ENCODE measurements around the gene SEMA6B.

SEMA6B gene

DNA sequence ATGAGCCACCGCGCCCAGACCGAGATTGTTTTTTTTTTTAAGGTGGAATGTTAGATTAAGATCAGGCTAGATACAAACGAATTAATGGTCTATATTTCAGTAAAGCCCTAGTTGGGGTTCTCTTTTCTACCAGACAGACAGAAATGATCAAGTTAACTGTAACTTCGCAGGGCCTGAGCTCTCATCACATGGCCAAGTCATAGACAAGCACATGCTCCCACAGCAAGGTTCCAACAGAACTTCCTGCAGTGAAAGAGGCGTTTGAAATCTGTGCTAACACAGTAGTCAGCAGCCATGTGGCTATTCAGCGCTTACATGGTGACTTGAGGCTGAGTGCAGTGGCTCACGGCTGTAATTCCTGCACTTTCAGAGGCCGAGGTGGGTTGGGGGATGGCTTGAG is 34.7 kb upstream of the SEMA6B start:
- TF ChIP-seq ZFX (IDR thresholded peaks at IDR 0.05), result no peak
- TF ChIP-seq, protein P1, sequence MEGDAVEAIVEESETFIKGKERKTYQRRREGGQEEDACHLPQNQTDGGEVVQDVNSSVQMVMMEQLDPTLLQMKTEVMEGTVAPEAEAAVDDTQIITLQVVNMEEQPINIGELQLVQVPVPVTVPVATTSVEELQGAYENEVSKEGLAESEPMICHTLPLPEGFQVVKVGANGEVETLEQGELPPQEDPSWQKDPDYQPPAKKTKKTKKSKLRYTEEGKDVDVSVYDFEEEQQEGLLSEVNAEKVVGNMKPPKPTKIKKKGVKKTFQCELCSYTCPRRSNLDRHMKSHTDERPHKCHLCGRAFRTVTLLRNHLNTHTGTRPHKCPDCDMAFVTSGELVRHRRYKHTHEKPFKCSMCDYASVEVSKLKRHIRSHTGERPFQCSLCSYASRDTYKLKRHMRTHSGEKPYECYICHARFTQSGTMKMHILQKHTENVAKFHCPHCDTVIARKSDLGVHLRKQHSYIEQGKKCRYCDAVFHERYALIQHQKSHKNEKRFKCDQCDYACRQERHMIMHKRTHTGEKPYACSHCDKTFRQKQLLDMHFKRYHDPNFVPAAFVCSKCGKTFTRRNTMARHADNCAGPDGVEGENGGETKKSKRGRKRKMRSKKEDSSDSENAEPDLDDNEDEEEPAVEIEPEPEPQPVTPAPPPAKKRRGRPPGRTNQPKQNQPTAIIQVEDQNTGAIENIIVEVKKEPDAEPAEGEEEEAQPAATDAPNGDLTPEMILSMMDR (conservative IDR thresholded peaks at IDR 0.05), result no peak
- no peak overlapping the region for H3K27ac ChIP-seq

DNA sequence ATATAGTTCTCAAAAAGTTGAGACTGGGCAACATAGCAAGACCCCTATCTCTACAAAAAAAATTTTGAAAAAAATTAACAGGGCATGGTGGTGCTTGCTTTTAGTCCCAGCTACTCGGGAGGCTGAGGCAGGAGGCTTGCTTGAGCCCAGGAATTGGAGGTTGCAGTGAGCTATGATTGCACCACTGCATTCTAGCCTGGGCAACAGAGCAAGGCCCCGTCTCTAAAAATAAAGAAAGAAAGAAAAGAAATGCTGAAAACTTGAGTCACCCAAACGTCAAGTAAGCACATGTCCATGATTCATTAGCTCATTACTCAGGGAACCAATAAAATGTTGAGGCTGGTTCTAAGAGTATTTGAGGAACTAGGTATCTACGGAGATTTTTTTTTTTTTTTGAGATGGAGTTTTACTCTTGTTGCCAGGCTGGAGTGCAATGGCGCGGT is 33.9 kb upstream of the SEMA6B start:
- no peak overlapping the region for H3K27ac ChIP-seq
- TF ChIP-seq, protein P1 (conservative IDR thresholded peaks at IDR 0.05), result no peak
- TF ChIP-seq ZFX (IDR thresholded peaks at IDR 0.05), result no peak

DNA sequence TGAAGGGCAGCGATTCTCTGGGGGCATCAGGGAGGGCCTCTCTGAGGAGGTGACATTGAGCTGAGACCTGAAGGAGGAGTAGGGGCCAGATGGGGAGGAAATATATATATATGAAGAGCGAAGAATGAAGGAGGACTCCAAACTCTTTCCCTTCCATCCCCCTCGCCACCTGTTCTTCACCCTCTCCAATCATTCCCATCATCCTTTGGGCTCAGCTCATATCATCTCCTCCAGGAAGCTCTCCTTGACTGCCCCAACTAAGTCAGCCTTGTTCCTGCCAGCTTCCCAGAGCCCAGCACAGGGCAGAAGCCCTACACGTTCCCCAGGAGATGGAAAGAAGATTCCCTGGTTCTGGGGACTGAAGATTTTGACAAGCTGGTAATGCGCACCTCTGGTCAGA is 33.0 kb upstream of the SEMA6B start:
- no peak for TF ChIP-seq ZFX (IDR thresholded peaks at IDR 0.05)
- TF ChIP-seq, protein P1 (conservative IDR thresholded peaks at IDR 0.05), result no peak
- no peak overlapping the region for H3K27ac ChIP-seq

DNA sequence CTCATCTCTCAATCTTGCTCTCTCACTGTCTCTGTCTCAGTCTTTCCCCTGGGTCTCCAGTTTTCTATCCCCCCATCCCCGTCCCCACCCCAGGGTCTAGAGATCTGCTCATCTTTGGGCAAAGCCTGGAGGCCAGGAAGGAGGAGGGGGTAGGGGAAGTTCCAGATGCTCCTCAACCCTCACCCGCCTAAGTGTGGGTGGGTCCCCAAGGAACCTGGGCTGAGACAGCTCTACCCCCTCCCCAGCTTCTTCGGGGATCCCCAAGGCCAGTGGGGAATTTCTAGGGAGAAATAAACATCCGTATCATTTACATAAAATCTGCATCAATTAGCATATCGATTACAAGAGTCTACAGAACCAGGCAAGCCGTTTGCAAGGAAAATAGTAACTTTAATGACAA is 31.8 kb upstream of the SEMA6B start:
- TF ChIP-seq, protein P1 (conservative IDR thresholded peaks at IDR 0.05), result no peak
- TF ChIP-seq ZFX (IDR thresholded peaks at IDR 0.05), result no peak

DNA sequence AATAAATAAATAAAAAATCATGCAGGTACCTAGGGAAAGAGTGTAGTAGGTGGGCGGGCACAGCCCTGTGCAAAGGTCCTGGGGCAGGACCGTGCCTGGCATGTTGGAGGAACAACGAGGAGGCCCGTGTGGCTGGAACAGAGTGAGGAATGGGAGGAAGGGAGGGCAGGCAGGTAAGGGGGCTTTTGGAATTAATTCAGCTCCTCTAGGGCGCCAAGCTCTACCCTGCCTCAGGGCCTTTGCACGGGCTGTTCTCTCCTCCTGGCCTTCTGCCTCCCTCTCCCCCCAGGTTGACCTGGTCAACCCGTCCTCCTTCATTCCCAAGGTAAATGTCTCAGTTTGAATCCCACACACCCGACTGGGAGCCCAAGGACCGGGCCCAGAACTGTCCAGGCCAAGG is 31.1 kb upstream of the SEMA6B start:
- TF ChIP-seq ZFX (IDR thresholded peaks at IDR 0.05), result no peak
- TF ChIP-seq, protein P1 (conservative IDR thresholded peaks at IDR 0.05), result no peak
- H3K27ac ChIP-seq, result no peak overlapping the region

More for the DNA sequence above, 31.8 kb upstream of the SEMA6B start:
- no peak overlapping the region for H3K27ac ChIP-seq

DNA sequence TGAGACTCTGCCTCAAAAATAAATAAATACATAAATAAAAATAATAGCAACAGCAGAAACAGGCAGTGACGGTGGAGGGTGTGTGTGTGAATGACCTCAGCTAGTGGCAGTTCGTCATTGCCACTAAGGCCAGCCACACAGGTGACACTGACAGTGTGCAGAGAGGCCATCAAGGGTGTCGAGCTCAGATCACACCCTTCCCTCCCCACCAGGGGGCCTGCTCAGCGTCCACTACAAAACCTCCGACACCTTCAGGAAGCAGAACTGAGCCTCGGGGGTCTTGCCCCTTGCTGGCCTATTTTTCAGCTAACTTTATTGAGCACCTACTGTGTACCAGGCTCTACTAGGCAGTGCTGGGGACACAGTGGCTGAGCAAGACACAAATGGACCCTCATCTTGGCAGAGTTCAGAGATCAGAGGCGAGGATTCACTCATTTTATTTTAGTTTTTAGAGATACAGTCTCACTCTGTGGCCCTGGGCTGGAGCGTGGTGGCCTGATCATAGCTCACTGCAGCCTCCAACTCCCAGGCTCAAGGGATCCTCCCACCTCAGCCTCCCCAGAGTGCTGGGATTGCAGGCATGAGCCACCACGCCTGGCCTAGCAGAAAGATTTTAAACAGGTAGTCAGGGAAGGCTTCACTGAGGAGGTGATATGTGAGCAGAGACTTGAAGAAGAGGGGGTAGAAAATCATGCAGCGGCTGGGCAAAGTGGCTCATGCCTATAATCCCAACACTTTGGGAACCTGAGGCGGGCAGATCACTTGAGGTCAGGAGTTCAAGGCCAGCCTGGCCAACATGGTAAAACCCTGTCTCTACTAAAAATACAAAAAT is 30.3 kb upstream of the SEMA6B start:
- H3K27ac ChIP-seq, result no peak overlapping the region
- no peak for TF ChIP-seq ZFX (IDR thresholded peaks at IDR 0.05)

DNA sequence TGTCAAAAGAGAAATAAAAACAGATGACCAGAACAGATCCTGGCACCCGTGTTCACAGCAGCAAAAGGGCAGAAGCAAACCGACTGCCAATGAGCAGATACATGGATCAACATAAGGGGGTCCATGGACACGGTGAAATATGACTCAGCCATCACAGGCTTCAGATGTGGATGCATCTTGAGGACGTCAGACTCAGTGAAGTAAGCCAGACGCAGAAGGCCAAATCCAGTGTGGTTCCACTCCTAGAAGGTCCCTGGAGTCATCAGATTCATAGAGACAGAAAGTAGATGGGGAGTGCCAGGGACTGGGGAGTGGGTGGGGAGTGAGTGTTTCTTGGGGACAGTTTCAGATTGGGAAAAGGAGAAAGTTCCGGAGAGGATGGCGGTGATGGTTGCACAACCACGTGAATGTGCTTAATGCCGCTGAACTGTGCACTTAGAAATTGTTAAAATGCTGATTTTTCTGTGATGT is 28.8 kb upstream of the SEMA6B start:
- TF ChIP-seq ZFX (IDR thresholded peaks at IDR 0.05), result no peak
- TF ChIP-seq, protein P1 (conservative IDR thresholded peaks at IDR 0.05), result no peak
- no peak overlapping the region for H3K27ac ChIP-seq

DNA sequence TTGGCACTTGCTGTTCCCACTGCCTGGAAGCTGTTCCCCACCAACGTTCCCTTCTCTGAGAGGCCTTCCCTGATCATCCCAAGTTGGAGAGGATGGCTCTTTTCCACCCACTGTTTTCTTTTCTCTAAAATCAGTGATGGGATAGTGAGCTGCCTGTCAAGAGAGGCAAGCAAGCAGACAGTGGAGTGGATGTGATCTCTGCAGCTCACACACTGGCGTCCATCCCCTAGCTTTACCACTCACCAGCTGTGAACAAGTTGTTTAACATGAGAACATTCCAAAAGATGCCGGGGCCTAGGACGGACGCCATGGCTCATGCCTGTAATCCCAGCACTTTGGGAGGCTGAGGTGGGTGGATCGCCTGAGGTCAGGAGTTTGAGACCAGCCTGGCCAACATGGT is 28.0 kb upstream of the SEMA6B start:
- TF ChIP-seq, protein P1 (conservative IDR thresholded peaks at IDR 0.05), result no peak
- no peak for TF ChIP-seq ZFX (IDR thresholded peaks at IDR 0.05)
- no peak overlapping the region for H3K27ac ChIP-seq
